AG09319 (cell line): ENCODE measurements around the gene ARHGAP42.

Experiments
- DNase-seq: peaks from one replicate; pipeline ENCODE4 v3.0.0-alpha.2; 2010; ENCODE audit warnings: low read depth; ENCODE audit errors: extremely low read depth
- TF ChIP-seq, protein P1 (sequence below): IDR thresholded peaks from 2 replicates; pipeline ENCODE4 v1.5.1; 2011; ENCODE audit warnings: low read depth, mild to moderate bottlenecking, inconsistent platforms, low read length, moderate library complexity

Gene ARHGAP42

GRCh38 chr11:100942016-100942415 lies 254.9 kb downstream of the ARHGAP42 start:
- TF ChIP-seq, protein P1, sequence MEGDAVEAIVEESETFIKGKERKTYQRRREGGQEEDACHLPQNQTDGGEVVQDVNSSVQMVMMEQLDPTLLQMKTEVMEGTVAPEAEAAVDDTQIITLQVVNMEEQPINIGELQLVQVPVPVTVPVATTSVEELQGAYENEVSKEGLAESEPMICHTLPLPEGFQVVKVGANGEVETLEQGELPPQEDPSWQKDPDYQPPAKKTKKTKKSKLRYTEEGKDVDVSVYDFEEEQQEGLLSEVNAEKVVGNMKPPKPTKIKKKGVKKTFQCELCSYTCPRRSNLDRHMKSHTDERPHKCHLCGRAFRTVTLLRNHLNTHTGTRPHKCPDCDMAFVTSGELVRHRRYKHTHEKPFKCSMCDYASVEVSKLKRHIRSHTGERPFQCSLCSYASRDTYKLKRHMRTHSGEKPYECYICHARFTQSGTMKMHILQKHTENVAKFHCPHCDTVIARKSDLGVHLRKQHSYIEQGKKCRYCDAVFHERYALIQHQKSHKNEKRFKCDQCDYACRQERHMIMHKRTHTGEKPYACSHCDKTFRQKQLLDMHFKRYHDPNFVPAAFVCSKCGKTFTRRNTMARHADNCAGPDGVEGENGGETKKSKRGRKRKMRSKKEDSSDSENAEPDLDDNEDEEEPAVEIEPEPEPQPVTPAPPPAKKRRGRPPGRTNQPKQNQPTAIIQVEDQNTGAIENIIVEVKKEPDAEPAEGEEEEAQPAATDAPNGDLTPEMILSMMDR, result no peak
- DNase-seq, result no peak

- TF ChIP-seq, protein P1, result no peak
Measured at GRCh38 chr11:100948936-100949335, 261.8 kb downstream of the ARHGAP42 start.

DNA sequence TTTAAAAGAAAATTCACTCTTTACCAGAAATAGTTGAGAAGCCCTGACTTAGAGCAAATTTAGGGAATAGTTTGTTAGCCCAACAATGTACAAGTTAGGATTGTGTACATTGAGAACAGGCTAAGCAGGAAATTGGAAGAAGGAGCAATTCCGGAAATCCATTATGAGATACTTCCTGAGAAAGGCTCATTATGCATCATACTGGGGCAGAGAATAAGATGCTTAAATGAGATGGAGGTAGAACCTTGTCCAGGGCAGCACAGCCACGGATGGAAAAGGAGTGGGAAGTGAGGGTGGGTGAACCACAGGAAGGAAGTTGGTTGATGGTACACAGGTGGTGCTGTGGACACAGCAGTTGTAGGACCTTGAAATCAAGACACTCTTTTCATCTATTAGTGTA lies 262.4 kb downstream of the ARHGAP42 start:
- TF ChIP-seq, protein P1, result no peak

More at GRCh38 chr11:100948936-100949335, 261.8 kb downstream of the ARHGAP42 start:
- DNase-seq, result no peak

GRCh38 chr11:100955318-100955717 lies 268.2 kb downstream of the ARHGAP42 start:
- TF ChIP-seq, protein P1, result no peak

More for the DNA sequence above, 262.4 kb downstream of the ARHGAP42 start:
- DNase-seq, result no peak

DNA sequence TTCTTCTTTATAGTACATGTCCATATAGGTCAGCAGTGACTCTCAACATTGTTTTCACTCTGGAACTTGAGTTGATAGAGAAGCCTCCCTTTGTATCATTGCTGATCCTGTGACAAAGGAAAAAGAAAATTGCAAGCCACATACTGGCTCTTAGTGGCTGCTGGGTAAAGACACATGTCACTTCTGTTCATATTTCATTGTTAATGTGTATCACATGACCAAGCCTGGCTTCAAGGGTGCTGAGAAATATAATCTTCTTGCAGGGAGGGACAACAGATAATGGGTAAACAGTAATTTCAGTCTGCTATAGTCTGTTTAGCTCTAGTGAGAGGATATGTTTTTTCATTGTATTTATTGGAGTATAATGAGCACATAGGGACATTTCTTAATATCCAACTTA lies 269.3 kb downstream of the ARHGAP42 start:
- DNase-seq, result no peak
- TF ChIP-seq, protein P1, result no peak

More at GRCh38 chr11:100955318-100955717, 268.2 kb downstream of the ARHGAP42 start:
- DNase-seq, result no peak

- TF ChIP-seq, protein P1, result no peak
- no peak for DNase-seq
Measured at GRCh38 chr11:100957499-100957898, 270.4 kb downstream of the ARHGAP42 start.

DNA sequence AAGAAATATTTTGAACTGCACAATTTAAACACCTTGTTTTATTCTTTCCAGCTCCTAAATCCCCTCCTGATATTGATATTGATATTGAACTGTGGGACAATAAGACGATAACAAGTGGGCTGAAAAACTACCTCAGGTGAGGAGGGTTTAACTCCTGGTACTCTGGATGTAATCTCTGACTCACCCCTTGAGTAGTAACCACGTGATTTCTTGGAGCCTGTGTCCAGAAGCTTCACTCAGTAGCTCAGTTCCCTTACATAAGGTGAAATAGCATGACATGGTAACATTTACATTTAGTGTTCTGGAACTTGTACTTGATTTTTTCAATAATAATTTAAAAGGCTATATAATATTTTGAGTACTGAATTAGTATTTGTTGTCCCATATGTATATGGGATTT lies 274.5 kb downstream of the ARHGAP42 start:
- TF ChIP-seq, protein P1, result no peak

More for the DNA sequence above, 274.5 kb downstream of the ARHGAP42 start:
- DNase-seq, result no peak
